GM12891 (cell line): ENCODE results near the gene TMEM117.

Experiments used
- POLR2A ChIP-seq: IDR thresholded peaks from 2 replicates; pipeline ENCODE4 v1.6.1; 2011; ENCODE audit warnings: low read depth, low read length, control low read depth
- POLR2AphosphoS5 ChIP-seq: IDR thresholded peaks from 2 replicates; pipeline ENCODE4 v1.6.1; 2011; ENCODE audit warnings: low read depth, low read length, control low read depth
- POU2F2 ChIP-seq: IDR thresholded peaks from 2 replicates; pipeline ENCODE4 v1.6.1; 2011; ENCODE audit warnings: low read depth, mild to moderate bottlenecking, control low read depth, low read length, moderate library complexity

DNA sequence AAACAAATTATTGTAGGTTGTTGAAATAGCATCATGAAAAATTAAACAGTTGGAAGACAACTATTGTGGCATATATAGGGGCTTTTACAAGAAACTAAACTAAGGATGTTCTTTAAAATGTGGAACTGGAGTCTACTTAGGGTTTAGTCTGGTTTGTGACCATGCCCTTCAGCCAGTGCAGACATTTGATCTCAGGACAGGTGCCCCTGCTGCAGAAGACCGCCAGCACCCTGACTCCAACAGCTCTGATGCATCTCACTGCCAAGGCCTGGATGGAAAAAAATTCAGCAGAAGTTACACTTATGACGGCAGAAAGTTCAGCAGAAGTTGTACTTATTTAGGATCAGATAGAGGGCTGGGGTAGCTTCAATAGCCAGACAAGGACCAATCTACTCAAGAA, 51.5 kb downstream of the TMEM117 start:
- TF ChIP-seq POLR2A: no peak
- no peak for TF ChIP-seq POLR2AphosphoS5
- no peak for TF ChIP-seq POU2F2
